ENCODE data around the gene OARD1. TPM values are rescaled to one million over a fixed set of nuclear protein-coding genes. Genes with fewer than 3 reads are reported as not detected.

Gene OARD1
- total RNA-seq, 1 experiment from 2014 or later, result 33.7 TPM

GRCh38 chr6:41058783-41059181, 13.4 kb downstream of the OARD1 start:
- Mint-ChIP-seq H3K9me3 (no peaks in the 10 kb centered on the region), H3K27me3 (ENCODE audit: low read depth) (no peaks in the 10 kb centered on the region), H3K4me3 (no peak overlapping the region), H3K36me3 (peaks cover 5% of the 10 kb centered on the region; the same call in 1 of the 2 replicates), H3K4me1 (peaks cover 16% of the 10 kb centered on the region), H3K27ac (peak overlapping the region; percentile 16; the same call in 1 of the 2 replicates)
- no peak for ATAC-seq
- ChIA-PET CTCF (interaction anchor here (0.9 to 1.1 kb wide), 2 partner anchors 9 to 19 kb away, joined by 3 read pairs; partner anchors contain the start of gene UNC5CL), POLR2A (no interaction called here)
- no peak for DNase-seq (ENCODE audit: low spot score)
- no peak for TF ChIP-seq AFF4 (CRISPR knock-in tag; IDR thresholded peaks at IDR 0.05; ENCODE audit: borderline replicate concordance)

- no peaks in the 10 kb centered on the region for H3K27me3 Mint-ChIP-seq (ENCODE audit: low read depth)
- H3K36me3 Mint-ChIP-seq, result peaks cover under 1% of the 10 kb centered on the region; the same call in 1 of the 2 replicates
- no peak overlapping the region for H3K27ac Mint-ChIP-seq
- no peaks in the 10 kb centered on the region for H3K9me3 Mint-ChIP-seq
- TF ChIP-seq TEAD1 (CRISPR knock-in tag; IDR thresholded peaks at IDR 0.05), result no peak
- peaks cover 29% of the 10 kb centered on the region for H3K4me1 Mint-ChIP-seq
- no peak overlapping the region for H3K4me3 Mint-ChIP-seq
- DNase-seq (ENCODE audit: low spot score), result no peak
- POLR2A ChIA-PET, result interaction anchor here (0.6 kb wide), 1 partner anchor 141 kb away, joined by 3 read pairs; no protein-coding TSS in a partner anchor
- CTCF ChIA-PET, result interaction anchor here (2.3 to 2.6 kb wide), 2 partner anchors 17 to 29 kb away, joined by 13 read pairs; partner anchors contain the start of gene UNC5CL
- ATAC-seq, result no peak
Observed at GRCh38 chr6:41056768-41057490, 15.2 kb downstream of the OARD1 start.

GRCh38 chr6:41055149-41055548, 17.0 kb downstream of the OARD1 start:
- Mint-ChIP-seq H3K36me3 (no peaks in the 10 kb centered on the region), H3K4me1 (peaks cover 32% of the 10 kb centered on the region), H3K9me3 (no peaks in the 10 kb centered on the region), H3K27me3 (ENCODE audit: low read depth) (no peaks in the 10 kb centered on the region), H3K4me3 (no peak overlapping the region), H3K27ac (no peak overlapping the region)
- DNase-seq (ENCODE audit: low spot score) (no peak), ATAC-seq (no peak)
- POLR2A ChIA-PET, result interaction anchor here (0.6 kb wide), 1 partner anchor 1152 kb away, joined by 3 read pairs; no protein-coding TSS in a partner anchor
- TF ChIP-seq USF2 (CRISPR knock-in tag; IDR thresholded peaks at IDR 0.05), result no peak
- CTCF ChIA-PET, result interaction anchor here (1.1 to 2.6 kb wide), 3 partner anchors 10 to 27 kb away, joined by 3 to 13 read pairs (median 13); partner anchors contain the start of gene UNC5CL

- H3K36me3 Mint-ChIP-seq, result no peaks in the 10 kb centered on the region
- no peak for TF ChIP-seq TEAD4 (CRISPR knock-in tag; IDR thresholded peaks at IDR 0.05)
- TF ChIP-seq ATF2 (CRISPR knock-in tag; IDR thresholded peaks at IDR 0.05; ENCODE audit: borderline replicate concordance, low read depth), result no peak
- no peak for TF ChIP-seq GTF2I (CRISPR knock-in tag; conservative IDR thresholded peaks at IDR 0.05)
- TF ChIP-seq ZNF416 (CRISPR knock-in tag; IDR thresholded peaks at IDR 0.05), result no peak
- TF ChIP-seq ETV6 (CRISPR knock-in tag; IDR thresholded peaks at IDR 0.05), result no peak
- no peak for TF ChIP-seq FOXK1 (CRISPR knock-in tag; IDR thresholded peaks at IDR 0.05)
- no peak for TF ChIP-seq CTCF (IDR thresholded peaks at IDR 0.05)
- TF ChIP-seq E2F1 (CRISPR knock-in tag; IDR thresholded peaks at IDR 0.05), result no peak
- no peak for TF ChIP-seq NR3C1 (CRISPR knock-in tag; conservative IDR thresholded peaks at IDR 0.05; ENCODE audit: low read depth)
- no peak for TF ChIP-seq MYBL2 (CRISPR knock-in tag; IDR thresholded peaks at IDR 0.05)
- no peak for TF ChIP-seq CDX4 (CRISPR knock-in tag; IDR thresholded peaks at IDR 0.05; ENCODE audit: borderline replicate concordance)
- no peak for TF ChIP-seq RELA (CRISPR knock-in tag; IDR thresholded peaks at IDR 0.05; ENCODE audit: borderline replicate concordance)
- no peak for TF ChIP-seq ZNF396 (CRISPR knock-in tag; IDR thresholded peaks at IDR 0.05; ENCODE audit: borderline replicate concordance)
Observed at GRCh38 chr6:41054511-41054910, 17.6 kb downstream of the OARD1 start.

More at GRCh38 chr6:41054511-41054910, 17.6 kb downstream of the OARD1 start:
- no peak overlapping the region for H3K4me3 Mint-ChIP-seq
- no peak for DNase-seq (ENCODE audit: low spot score)
- POLR2A ChIA-PET, result no interaction called here
- no peaks in the 10 kb centered on the region for H3K9me3 Mint-ChIP-seq
- H3K27ac Mint-ChIP-seq, result no peak overlapping the region
- no peaks in the 10 kb centered on the region for H3K27me3 Mint-ChIP-seq (ENCODE audit: low read depth)
- peaks cover 32% of the 10 kb centered on the region for H3K4me1 Mint-ChIP-seq
- CTCF ChIA-PET, result interaction anchor here (1.4 to 2.6 kb wide), 3 partner anchors 15 to 55 kb away, joined by 3 to 14 read pairs (median 13); partner anchors contain the start of gene UNC5CL
- no peak for ATAC-seq

Data from WTC11 (cell line).